ENCODE measurements around the gene AHRR.
"Not testable (repeated sequence)": the region's sequence is repeated elsewhere in the genome, so short reads cannot be mapped to it uniquely, and the experiment has no call there.

AHRR gene

DNA sequence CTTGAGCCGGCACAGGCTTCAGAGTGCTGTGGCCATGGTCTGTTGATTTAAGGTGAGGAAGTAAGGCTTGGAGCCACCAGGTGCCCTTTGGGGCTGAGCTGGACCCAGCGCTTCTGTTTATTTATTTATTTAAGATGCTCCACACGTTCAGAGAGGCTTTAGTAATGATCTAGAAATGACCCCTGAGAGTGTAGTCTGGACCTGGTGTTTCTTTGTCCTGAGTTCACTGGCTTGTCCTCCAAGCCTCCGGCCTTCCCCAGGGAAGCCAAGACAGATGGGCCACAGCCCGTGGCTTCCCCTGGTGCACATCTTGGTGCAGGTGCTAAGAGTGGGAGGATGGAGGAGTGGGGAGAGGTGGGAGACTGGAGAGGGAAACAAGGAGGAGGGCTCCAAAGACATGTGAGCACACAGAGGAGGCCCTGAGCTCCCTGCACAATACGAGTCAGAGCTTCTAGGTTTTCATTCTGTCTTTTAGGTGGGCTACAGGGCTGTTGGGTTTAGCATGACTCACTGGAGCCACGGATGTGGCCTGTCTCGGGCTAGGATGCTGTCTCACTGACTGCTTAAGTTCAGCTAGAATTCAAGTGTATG, 56.9 kb downstream of the AHRR start:
- DNase-seq (ENCODE audit: low read depth in 2 of 2), result no peak

- DNase-seq (ENCODE audit: low read depth in 2 of 2), result no peak
These were observed 57.6 kb downstream of the AHRR start for GRCh38 chr5:378976-379742.

GRCh38 chr5:380701-381309, 59.3 kb downstream of the AHRR start:
- DNase-seq (ENCODE audit: low read depth in 2 of 2), result no peak

DNA sequence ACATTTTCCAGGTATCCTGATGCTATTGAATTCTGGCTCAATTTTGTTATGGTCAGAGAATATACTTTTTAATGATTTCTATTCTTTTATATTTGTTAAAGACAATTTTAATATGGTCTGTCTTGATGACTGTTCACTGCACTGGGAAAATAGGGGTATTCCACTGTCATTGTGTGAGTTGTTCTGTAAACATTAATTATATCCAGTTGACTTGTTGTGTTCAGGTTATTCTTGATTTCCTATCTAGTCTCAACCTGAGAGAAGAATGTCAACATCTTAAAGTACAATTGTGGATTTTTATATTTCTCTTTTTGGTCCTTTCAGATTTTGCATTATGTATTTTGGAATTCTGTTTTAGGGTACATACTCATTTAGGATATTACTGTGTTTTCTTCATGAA, 61.6 kb downstream of the AHRR start:
- DNase-seq (ENCODE audit: low read depth in 2 of 2), result no peak

DNA sequence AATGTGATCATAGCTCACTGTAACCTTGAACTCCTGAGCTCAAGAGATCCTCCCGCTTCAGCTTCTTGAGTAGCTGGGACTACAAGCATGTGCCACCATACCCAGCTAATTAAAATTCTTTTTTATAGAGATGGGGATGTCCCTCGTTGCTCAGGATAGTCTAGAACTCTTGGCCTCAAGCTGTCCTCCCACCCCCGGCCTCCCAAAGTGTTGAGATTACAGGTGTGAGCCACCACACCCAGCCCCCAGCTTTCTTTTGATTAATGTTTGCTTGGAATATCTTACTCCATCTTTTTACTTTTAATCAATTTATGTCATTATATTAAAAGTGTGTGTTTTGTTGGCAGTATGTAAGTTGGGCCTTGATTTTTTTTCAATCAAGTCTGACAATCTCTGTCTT, 62.1 kb downstream of the AHRR start:
- DNase-seq (ENCODE audit: low read depth in 2 of 2), result no peak

GRCh38 chr5:384576-384975, 63.1 kb downstream of the AHRR start:
- DNase-seq (ENCODE audit: low read depth in 2 of 2), result not testable (repeated sequence)

- no peak for DNase-seq (ENCODE audit: low read depth in 2 of 2)
These were observed 63.8 kb downstream of the AHRR start for GRCh38 chr5:385321-385720.

DNA sequence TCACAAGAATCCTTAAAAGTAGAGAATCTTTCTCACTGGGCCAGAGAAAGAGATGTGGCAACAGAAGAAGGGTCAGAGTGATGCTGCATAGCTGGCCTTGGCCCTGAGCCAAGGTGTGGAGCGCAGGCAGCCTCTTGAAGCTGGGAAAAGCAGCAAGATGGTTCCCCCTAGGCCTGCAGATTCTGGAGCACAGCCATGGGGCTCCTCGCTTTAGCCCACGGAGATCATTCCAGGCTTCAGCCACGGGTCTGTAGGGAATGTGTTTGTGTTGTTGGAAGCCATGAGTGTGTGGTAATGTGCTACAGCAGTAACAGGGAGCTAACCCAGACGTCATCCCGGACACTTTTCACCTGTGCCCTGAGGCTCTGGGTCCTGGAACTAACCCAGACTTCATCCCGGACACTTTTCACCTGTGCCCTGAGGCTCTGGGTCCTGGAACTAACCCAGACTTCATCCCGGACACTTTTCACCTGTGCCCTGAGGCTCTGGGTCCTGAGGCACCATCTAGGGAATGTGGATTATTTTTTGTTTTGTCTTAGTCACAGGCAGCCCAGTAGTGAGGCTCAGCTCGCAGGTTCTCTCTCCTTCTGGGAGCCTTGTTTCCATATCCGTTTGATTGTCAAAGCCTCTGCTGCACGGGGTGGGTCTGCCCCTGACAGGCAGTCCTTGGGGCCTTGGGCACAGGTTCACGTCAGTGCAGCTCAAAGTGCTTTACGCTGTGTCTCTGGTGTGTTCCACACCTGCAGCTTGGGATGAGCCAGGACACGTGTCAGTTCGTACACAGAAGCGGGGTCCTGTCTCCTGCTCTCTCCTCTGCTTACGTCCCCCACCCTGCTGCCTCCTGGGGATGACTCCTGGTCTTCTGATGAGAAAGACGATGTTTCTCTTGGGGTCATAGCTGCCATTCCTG, 65.2 kb downstream of the AHRR start:
- DNase-seq (ENCODE audit: low read depth in 2 of 2), result no peak

DNA sequence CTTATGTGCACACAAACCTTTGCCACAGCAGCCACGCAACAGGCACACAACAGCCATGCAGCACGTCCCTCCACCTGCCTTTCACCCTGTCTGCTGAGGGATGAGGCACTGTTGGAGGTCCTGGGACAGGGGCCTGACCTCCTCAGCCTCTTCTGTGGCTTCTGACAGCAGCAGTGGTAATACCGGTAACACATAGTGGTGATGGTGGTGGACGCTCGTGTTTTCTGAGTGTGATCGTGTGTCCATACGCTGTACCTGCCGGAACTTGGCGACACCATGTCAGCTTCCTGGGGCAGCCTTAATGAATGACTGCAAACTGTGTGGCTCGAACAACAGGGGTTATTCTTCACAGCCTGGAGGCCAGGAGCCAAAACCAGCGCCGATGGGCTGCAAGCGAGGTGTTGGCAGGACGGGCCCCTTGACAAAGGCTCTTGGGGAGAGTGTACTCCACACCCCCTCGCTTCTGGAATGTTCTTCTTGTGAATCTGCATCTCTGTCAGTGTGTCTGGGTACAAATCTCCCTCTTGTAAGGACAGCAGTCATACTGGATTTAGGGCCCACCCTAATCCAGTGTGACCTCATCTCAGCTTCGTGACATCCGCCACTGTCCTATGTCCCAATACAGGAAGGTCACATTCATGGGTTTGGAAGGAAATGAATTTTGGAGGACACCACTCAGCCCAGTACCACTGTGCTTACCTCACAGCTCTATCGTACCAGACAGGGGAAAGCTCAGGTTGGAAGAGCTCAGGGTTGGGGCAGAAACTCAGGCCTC, 66.2 kb downstream of the AHRR start:
- DNase-seq (ENCODE audit: low read depth in 2 of 2), result no peak

DNA sequence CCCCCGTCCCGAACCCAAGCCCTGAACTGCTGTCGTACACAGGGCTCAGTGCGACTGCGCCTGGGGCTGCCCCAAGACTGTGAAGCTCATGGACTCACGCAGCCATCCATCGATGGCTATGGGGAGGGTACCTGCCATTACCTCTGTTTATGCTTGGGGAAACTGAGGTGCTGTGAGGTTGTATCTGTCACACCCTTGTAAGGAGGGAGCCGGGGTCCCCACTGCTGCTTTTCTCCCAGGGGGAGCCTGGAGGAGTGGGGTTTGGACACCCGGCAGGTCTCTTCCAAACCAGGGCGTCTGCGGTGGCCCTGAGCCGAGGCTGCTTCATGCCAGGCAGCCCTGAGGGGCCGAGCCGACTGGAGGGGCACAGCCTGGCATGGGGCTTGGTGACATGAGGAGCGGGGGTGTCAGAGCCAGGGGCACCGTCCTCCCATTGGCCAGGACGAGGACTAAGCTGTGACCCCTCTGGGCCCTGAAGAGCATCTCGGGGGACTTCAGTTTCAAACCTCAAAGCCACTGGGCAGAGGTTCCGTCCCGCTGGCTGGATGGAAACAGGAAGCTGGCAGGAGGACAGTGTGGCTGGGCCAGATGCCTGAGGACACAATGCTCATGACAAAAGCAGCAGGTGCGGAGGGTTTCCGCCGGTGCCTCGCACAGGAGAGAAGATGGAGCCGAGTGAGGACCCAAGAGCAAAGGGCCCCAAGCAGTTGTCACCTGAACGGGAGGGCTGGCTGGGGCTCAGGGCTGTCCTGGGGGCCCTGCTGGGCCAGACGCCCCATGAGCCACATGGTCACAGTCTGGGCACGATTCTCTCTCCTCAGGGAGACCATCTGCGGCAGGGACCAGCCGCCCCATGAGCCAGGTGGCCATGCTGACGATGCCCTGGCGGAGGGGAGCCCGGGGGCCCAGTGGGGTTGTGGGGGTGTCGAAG, 67.0 kb downstream of the AHRR start:
- DNase-seq (ENCODE audit: low read depth in 2 of 2), result no peak

DNA sequence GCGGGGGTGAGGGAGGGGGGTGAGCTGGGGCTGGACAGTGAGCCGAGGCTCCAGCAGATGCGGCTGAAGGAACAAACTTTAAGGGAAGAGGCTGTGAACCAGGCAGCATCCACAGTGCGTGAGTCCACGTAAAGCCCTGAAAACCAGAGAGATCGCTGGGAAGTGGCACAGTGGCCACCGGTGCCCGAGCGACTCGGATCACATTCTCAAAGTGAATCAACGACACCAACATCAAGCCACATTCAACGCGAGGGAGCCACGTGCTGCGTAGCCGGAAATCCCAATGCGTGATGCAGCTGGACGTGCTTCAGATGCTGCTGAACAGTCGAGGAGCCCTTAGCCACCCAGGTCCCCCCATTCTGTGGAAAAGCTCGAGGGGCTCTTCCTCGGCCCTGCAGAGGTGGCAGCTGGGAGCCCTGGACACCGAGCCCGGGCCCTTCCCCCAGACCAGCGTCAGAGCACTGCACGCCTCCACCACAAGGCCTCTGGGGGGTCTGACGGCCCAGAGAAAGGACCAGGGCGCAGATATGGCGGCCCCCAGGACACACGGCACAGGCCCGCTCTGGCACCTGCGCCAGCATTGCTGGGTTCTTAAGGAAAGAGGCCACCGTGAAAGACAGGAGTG, 67.8 kb downstream of the AHRR start:
- DNase-seq (ENCODE audit: low read depth in 2 of 2), result no peak

- DNase-seq (ENCODE audit: low read depth in 2 of 2), result no peak
These were observed 68.5 kb downstream of the AHRR start for GRCh38 chr5:389891-390622.

- no peak for DNase-seq (ENCODE audit: low read depth in 2 of 2)
These were observed 69.3 kb downstream of the AHRR start for GRCh38 chr5:390623-391491.

DNA sequence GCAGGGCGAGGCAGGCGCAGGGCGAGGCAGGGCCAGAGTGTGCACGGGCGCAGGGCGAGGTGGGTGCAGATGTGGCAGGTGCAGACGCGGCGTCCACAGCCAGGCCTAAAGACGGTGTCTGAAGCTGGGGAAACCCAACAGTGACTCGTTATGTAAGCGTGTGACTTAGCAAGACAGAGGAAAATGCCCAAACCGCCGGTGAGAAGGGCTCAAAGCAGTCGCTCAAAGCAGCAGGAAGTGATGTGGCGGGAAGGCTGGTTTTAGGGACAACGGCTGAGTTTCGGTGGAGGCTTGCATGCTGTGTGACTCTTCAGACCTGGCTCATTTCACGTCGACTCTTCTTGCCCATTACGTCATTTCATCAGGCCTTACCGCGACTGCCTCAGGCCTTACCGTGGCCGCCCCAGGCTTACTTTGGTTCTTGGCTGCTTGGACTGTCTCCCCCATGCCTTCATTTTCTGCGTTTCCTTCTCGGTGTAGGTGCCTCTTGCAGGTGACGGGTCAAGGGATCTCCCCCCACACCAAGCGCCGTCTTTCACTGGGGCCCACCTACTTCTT, 71.0 kb downstream of the AHRR start:
- peak; percentile 55 to 57 for DNase-seq (ENCODE audit: low read depth in 2 of 2)

GRCh38 chr5:393846-394275, 72.3 kb downstream of the AHRR start:
- DNase-seq (ENCODE audit: low read depth in 2 of 2), result no peak

GRCh38 chr5:394671-395155, 73.2 kb downstream of the AHRR start:
- no peak for DNase-seq (ENCODE audit: low read depth in 2 of 2)

DNA sequence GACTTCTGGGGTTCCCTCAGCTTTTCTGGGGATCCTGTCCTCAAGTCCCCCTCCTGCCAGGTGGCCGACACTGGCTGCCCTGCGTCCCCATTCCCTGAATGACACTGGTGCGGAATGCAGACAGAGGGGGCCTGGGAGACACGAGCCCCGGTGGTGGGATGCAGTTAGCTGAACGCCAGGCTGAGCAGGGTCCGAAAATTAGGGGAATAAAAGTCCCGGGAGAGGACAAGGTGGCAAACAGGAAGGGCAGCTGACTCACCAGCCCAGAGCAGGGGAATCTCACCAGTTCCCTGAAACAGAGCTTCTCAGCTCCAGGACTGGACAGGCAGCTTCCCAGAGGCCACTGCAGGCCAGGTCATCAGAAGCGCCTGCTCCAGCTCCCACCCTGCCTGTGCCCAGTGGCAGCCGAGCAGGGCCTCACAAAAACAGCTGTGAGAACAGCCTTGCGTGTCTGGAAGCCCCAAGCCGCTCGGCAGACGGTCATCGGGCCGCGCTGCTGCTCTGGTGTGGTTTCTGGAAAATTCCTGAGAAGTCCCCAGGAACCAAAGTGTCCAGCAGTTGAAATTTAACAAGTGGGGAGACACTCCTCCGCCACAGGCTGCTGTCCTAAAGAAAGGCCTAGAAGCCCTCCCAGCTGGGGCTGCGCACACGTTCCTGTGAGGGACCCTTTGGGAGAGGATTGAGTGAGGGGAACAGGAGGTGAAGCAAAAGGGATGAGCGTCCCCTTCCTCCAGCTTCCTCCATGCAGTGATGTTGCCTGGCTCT, 73.8 kb downstream of the AHRR start:
- no peak for DNase-seq (ENCODE audit: low read depth in 2 of 2)

Data from stimulated activated CD4-positive, alpha-beta T cell treated with anti-CD3 and anti-CD28 coated beads, Interleukin-1b, Interleukin-23, amount 100 ng/mL, for 4 hours (primary cell).